ENCODE data around the gene ACTA1.

The ACTA1 gene

DNA sequence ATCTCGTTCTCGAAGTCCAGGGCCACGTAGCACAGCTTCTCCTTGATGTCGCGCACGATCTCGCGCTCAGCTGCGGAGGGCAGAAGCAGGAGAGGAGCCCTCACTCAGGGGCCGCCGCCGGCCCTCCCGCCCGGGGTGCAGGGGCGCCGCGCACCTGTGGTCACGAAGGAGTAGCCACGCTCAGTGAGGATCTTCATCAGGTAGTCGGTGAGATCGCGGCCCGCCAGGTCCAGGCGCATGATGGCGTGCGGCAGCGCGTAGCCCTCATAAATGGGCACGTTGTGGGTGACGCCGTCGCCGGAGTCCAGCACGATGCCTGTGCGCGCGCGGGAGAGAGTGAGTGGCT lies 1.8 kb downstream of the ACTA1 start:
- no peak for DNase-seq (ENCODE audit: low read depth)
- no peak for TF ChIP-seq CTCF (IDR thresholded peaks at IDR 0.05; ENCODE audit: insufficient read depth, low read depth, low read length, missing control alignments)
- H3K4me3 ChIP-seq (ENCODE audit: low read length): no peak overlapping the region

GRCh38 chr1:229431284-229432115 lies 2.4 kb downstream of the ACTA1 start:
- no peak for TF ChIP-seq CTCF (IDR thresholded peaks at IDR 0.05; ENCODE audit: insufficient read depth, low read depth, low read length, missing control alignments)
- no peak overlapping the region for H3K4me3 ChIP-seq (ENCODE audit: low read length)
- DNase-seq (ENCODE audit: low read depth): no peak

DNA sequence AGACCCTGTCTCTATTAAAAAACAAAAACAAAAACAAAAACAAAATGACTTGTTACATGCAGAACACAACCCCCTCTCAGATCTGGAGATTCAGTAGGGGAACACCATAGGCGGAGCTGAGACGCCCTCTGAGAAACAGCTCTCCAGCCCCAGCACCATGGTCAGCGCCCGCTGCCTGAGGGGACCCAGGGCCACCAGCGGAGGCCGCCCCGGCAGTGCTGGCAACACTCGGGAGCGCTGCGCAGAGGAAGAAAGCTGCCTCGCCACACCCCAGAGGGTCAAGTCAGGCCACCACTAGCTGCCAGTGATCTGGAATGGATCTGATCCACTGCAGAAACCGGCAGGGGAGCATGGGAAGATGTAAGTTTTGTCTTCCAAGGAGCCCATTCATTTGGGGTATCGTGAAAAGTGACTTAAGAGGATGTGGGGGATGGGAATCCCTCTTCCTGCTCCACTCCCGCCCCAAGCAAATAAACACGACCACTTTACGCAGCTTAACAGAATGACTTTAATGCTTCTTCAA lies 3.1 kb downstream of the ACTA1 start:
- peak; percentile 58 for DNase-seq (ENCODE audit: low read depth)
- no peak for TF ChIP-seq CTCF (IDR thresholded peaks at IDR 0.05; ENCODE audit: insufficient read depth, low read depth, low read length, missing control alignments)

DNA sequence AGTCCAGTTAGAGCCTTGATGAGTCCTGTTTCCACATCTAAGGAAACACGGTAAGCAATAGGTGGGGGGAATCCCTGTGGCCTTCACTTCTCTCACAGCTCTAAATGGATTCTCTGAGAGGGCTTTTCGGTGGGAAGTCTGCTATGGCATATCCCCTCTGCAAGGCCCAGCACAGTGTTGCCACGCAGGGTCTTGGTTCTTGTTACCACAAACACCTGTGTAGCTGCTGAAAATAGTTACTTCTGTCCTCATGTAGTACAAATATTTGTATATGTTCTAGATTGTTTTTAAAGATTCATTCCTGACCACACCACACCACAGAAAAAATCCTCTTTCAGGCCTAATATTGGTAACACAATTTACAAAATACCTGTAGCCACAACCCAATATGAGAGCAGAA lies 5.6 kb downstream of the ACTA1 start:
- TF ChIP-seq CTCF (IDR thresholded peaks at IDR 0.05; ENCODE audit: insufficient read depth, low read depth, low read length, missing control alignments): no peak
- no peak overlapping the region for H3K4me3 ChIP-seq (ENCODE audit: low read length)
- DNase-seq (ENCODE audit: low read depth): no peak

More for the DNA sequence above, 3.1 kb downstream of the ACTA1 start:
- no peak overlapping the region for H3K4me3 ChIP-seq (ENCODE audit: low read length)

DNA sequence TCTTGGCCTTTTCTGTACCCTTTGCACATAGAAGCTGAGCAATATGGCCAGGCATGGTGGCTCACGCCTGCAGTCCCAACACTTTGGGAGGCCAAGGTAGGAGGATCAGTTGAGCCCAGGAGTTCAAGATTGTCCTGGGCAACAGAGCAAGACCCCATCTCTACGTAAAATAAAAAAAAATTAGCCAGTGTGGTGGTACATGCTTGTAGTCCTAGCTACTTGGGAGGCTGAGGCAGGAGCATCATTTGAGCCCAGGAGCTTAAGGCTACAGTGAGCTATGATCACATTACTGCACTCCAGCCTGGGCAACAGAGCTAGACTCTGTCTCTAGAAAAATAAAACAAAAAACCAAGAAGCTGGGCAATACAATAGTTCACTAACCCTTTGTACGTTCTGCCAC lies 6.3 kb downstream of the ACTA1 start:
- TF ChIP-seq CTCF (IDR thresholded peaks at IDR 0.05; ENCODE audit: insufficient read depth, low read depth, low read length, missing control alignments): no peak
- no peak for DNase-seq (ENCODE audit: low read depth)

DNA sequence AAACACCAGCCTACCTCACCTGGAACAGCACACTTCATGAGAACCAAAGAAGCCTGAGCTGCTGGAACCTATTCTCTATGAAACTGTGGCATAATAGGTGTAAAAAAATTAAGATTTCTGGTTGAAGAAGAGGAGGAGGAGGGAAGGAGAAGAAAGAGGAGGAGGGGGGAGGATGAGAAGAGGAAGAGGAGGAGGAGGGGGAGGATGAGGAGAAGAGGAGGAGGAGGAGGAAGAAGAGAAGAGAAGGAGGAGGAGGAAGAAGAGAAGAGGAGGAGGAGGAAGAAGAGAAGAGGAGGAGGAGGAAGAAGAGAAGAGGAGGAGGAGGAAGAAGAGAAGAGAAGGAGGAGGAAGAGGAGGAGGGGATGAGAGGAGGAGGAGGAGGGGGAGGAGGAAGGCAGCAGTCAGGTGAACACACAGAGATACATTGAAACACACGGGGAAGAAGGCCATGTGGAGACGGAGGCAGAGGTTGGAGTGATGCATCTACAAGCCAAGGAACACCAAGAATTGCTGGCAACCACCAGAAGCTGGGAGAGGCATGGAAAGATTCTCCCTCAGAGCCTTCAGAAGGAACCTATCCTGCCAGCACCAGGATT lies 8.2 kb downstream of the ACTA1 start:
- DNase-seq (ENCODE audit: low read depth): no peak
- TF ChIP-seq CTCF (IDR thresholded peaks at IDR 0.05; ENCODE audit: insufficient read depth, low read depth, low read length, missing control alignments): no peak
- no peak overlapping the region for H3K4me3 ChIP-seq (ENCODE audit: low read length)

More for the DNA sequence above, 6.3 kb downstream of the ACTA1 start:
- no peak overlapping the region for H3K4me3 ChIP-seq (ENCODE audit: low read length)
